ENCODE measurements around the gene UTP11. TPM values are rescaled to one million over a fixed set of nuclear protein-coding genes. Genes with fewer than 3 reads are reported as not detected.

The UTP11 gene, protein sequence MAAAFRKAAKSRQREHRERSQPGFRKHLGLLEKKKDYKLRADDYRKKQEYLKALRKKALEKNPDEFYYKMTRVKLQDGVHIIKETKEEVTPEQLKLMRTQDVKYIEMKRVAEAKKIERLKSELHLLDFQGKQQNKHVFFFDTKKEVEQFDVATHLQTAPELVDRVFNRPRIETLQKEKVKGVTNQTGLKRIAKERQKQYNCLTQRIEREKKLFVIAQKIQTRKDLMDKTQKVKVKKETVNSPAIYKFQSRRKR
- 33.5 TPM for total RNA-seq

GRCh38 chr1:38012363-38013226, at the start of gene UTP11:
Gene UTP11 (plus strand): TSS chr1:38012734. CDS start chr1:38012803, 69 bp downstream.

DNA sequence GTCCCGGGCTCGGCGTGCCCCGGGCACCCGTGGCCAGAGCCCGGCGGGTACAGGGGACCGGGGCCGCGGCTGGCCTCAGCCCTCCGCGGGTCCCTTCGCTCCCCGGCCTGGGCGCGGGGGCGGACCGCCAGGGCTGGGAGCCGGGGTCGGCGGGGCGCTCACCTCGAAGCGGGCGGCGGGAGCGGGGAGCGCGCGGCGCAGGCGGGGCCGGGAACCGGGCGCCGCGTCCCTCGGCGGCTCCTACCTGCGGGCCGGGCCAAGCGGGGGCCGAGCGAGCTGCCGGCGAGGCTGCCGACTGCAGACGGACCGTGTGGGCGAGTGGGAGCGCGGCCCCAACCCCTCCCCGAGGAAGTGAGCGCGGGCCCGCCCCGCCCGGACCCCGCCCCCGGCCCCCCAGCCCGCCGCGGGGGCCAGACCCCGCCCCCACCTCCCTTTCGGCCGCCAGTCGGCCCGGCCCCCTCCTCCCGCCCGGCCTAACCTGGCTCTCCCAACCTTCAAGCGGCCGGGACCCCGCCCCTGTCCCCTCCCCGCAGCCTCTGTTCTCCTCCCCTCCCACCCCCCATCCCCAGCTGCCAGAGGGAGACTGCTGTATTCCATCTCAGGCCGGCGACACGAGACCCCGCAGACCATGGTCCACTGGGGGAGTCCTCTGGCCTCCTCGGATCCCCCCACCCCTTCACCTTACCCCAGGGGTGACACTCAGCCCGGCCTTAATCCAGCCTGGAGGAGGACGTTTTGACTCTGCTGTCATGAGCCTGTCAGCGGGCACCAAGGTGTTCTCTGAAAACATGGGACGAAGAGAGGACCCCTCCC, 7.1 kb upstream of the UTP11 start, which contains the start of gene FHL3:
TSS of gene FHL3 (minus strand) at position 320 of the 813 bp plus-strand sequence. CDS start 6,102 bp downstream, outside the sequence.

GRCh38 chr1:38046333-38046883, 33.9 kb downstream of the UTP11 start, which contains the start of gene POU3F1:
Gene POU3F1 (minus strand): TSS chr1:38046793. CDS start chr1:38046743, 50 bp downstream.

Small RNA genes lying within 50 kb of the gene (small RNA-seq; reads per million reads assigned to genes)
- not detected for gene RNU6-510P (ENCODE audit: low replicate concordance)

Other genes starting within 250 kb of the UTP11 start
- 11.9 TPM for gene EPHA10, start 247.6 kb upstream of the UTP11 start, total RNA-seq
- gene MANEAL, start 218.9 kb upstream of the UTP11 start, total RNA-seq: 41.0 TPM
- 10.3 TPM for gene C1orf122, start 204.9 kb upstream of the UTP11 start, total RNA-seq
- gene YRDC, start 204.5 kb upstream of the UTP11 start, total RNA-seq: 11.0 TPM
- gene MTF1, start 153.1 kb upstream of the UTP11 start, total RNA-seq: 5.0 TPM
- 22.2 TPM for gene INPP5B, start 65.7 kb upstream of the UTP11 start, total RNA-seq
- 78.3 TPM for gene SF3A3, start 22.7 kb upstream of the UTP11 start, total RNA-seq
- 8.8 TPM for gene FHL3, start 7.2 kb upstream of the UTP11 start, total RNA-seq
- 5.9 TPM for gene POU3F1, start 34.1 kb downstream of the UTP11 start, total RNA-seq

All from parietal lobe (tissue), 2 donors.